NB4 (cell line): ENCODE results near the gene HYAL1.
A peak's percentile ranks its signal among the peaks of the same experiment; 100 is the strongest.

Source experiments
- DNase-seq: peaks from one replicate; pipeline ENCODE4 v3.0.0; 2010; ENCODE audit warnings: low read depth
- H3K4me3 ChIP-seq: one replicate; pipeline ENCODE4 v1.5.1; 2011; ENCODE audit warnings: mild to moderate bottlenecking, low read depth, low read length, moderate library complexity
- CTCF ChIP-seq: IDR thresholded peaks from one replicate; pipeline ENCODE4 v1.5.1; 2012; ENCODE audit warnings: low read depth, low read length
- MAX ChIP-seq: IDR thresholded peaks from 2 replicates; pipeline ENCODE4 v1.6.1; 2011; ENCODE audit warnings: low read depth, low read length
- MYC ChIP-seq: IDR thresholded peaks from 2 replicates; pipeline ENCODE4 v1.6.1; 2011; ENCODE audit warnings: low read depth, low read length
- POLR2A ChIP-seq: IDR thresholded peaks from 2 replicates; pipeline ENCODE4 v1.6.1; 2011; ENCODE audit warnings: mild to moderate bottlenecking; ENCODE audit not compliant: insufficient read length; ENCODE audit errors: extremely low read depth

HYAL1 gene

GRCh38 chr3:50269977-50270413 is 33.4 kb downstream of the HYAL1 start:
- DNase-seq, result peak; percentile 32
- TF ChIP-seq POLR2A (no peak), MAX (0 out of 2 replicates have a peak, but pooled peaks have one; percentile 7)
- H3K4me3 ChIP-seq, result no peak overlapping the region

DNA sequence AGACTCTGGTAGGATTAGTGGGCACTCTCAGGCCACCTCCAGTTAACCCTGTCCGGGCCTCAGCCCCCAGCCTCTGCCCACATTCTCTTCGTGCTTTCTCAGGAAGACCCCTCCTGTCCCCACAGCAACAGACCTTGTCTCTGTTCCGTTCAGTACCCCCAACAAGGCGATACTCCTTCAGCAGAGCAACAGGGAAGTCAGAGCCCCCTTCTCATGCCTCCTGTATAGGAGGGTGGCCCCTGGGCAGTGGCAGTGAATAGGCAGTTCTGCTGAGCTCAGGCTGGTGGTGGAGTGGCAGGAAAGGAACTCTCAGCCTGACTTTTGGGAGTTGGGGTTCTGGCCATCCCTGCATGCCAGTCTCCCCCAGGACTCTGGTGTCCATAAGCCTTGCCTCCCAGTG is 33.9 kb downstream of the HYAL1 start:
- no peak for DNase-seq
- H3K4me3 ChIP-seq, result no peak overlapping the region
- TF ChIP-seq MYC (no peak), CTCF (no peak), POLR2A (no peak), MAX (no peak)

DNA sequence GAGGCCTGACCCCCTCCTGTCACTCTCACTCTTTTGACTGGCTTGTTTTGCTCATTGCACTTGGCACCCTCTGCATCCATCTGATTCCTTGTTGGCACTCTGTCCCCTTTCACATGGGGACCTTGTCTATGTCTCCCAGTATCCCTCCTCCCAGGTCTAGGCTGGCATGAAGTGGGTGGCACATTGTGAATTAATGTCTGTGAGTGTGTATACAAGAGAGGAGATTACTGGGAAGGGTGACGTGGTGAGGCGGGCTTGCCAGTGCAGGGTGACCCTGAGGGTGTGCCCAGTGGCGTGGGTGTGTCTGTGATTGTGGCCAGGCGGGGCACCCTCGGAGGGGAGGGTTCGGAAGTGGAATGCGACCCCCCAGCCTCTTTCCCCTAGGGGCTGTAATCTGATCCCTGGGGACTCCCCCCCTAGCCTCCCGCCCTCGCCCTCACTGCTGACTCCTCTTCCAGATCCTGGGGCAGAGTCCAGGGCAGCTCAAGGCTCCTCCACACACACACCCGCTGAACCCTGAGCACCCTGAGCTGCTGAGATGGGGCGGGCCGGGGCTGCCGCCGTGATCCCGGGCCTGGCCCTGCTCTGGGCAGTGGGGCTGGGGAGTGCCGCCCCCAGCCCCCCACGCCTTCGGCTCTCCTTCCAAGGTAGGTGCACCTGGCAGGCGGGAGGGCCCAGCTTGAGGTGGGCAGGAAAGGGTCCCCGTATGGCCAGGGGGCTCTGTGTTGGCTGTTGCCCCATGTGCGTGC is 34.5 kb downstream of the HYAL1 start, which contains the start of gene SEMA3B:
Gene SEMA3B, plus strand, starts transcription at position 445 of the 749 bp plus-strand sequence. Its CDS starts 94 bp downstream, at position 539.
- no peak for TF ChIP-seq MAX
- no peak for TF ChIP-seq POLR2A
- TF ChIP-seq CTCF, result no peak
- TF ChIP-seq MYC, result no peak
- no peak for DNase-seq
- no peak within 1 kb of the TSS for H3K4me3 ChIP-seq

DNA sequence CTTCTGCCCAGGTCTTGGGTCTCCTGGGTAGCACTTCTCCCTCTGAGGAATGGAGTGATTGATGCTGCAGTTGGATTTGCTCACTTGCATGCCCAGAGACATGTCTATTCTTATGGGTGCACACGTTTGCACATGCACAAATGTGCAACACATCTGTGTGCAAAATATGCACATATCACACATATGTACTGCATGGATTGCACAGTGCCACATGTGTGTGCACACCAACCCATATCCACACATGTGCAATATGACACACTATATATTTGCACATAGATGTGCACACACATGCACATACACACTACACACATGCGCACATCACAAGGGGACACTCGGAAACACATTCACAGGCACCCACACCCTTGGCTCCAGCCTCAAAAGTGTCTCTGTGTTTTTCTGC is 35.1 kb downstream of the HYAL1 start:
- DNase-seq, result no peak
- no peak for TF ChIP-seq MYC
- no peak overlapping the region for H3K4me3 ChIP-seq

GRCh38 chr3:50267280-50267913 is 36.0 kb downstream of the HYAL1 start:
- no peak overlapping the region for H3K4me3 ChIP-seq
- no peak for DNase-seq
- TF ChIP-seq POLR2A (no peak), MYC (no peak), MAX (no peak), CTCF (no peak)

- DNase-seq, result no peak
- no peak overlapping the region for H3K4me3 ChIP-seq
- TF ChIP-seq POLR2A (no peak), MAX (no peak), CTCF (no peak), MYC (no peak)
Observed at GRCh38 chr3:50266836-50267235, 36.5 kb downstream of the HYAL1 start.
